ENCODE results near the gene SLC25A28.

The SLC25A28 gene

DNA sequence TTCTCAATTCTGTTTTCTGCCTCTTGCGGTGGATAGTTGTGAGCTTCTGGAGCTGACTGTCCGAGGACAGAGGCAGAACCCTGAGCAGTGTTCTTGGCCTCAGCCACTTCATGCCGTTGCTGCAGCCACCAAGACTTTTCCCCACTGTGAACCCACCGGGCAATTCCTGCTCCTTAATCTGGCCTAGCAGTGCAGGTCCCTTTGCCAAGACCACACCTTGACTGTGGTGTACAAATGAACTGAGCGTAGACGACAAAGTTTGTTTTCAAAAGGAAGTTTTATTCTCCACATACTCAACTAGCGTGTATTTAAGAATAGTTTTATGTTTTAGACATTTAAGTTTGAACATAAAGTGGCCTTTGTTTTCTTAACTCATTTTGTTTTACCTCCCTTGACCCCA, 29.4 kb downstream of the SLC25A28 start:
- DNase-seq (ENCODE audit: low read depth) = no peak

DNA sequence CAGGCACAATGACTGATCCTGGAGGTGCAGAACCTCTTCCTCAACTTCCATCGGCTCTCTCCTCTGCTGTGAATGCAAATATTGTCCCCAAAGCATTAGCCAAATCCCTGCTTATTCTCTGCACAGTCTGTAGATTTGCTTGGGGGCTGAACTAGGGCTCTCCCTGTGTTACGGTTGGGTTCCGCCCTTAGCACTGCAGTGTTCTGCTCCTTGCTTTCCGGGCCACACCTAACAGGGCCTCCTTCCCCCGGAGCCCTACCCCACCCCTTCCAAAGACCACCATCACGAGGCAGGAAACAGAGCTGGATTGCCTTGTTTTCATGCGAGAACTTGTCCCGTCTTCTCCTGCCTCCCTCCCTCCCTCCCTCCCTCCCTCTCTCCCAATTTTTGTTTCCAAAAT, 36.6 kb downstream of the SLC25A28 start:
- DNase-seq (ENCODE audit: low read depth) = no peak

DNA sequence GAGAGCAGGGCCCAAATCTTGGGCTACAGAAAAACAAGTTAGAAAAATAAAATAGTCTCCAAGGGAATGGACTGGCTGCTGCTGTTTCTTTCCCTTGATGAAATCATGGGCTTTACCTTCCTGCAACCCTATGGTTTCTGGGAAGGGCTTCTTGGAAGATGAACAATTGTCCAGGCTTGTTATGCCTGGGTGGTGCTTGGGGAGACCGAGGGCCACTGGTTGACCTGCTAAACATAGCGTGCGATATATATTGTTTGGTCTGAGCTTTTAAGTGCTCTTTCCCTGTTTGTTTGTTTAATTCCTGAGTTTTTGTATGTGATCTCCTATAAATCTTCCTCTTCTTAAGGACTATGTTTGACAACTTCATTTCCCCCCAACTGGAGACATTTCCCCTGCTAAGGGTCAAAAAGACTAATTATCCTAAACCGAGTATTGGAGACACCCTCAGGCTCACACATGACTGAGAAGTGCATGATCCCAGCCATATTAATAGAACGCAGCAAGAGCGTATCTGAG, 37.9 kb downstream of the SLC25A28 start:
- no peak for DNase-seq (ENCODE audit: low read depth)

DNA sequence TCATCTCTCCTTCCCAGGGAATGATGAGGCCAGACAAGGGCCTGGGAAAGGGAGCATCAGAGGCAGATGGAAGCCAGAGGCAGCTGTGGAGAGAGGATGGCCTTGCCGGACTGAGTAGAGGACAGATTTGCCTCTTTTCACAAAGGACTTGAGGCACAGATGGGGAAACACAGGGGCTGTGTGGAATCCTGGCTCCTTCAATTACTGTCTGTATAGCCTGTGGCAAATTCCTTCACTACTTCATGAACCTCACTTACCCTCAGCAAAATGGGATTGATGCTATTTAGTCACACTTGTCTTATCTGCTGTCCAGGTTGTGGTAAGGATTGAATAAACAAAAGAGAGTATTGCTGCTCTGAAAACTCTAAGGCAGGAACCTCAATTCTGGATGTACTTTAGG, 40.3 kb downstream of the SLC25A28 start:
- DNase-seq (ENCODE audit: low read depth) = no peak

DNA sequence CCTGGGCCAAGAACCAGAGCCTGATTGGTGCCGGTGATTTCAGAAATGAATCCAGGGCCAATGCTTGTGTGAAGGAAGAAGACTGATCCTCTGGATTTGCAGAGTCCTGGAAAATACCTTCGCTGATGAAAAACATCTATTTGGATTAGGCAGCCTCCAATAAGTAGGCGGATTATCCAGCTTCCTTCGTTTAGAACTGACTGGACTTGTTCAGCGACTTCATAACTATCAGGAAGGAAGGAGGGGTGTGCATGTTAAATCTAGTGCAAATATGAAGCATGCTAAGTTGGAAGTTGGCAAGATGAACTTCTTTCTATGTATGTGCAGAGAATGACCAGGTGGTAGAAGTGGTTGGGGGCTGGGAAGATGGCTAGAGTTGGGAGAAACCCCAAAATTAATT, 46.4 kb downstream of the SLC25A28 start:
- no peak for DNase-seq (ENCODE audit: low read depth)

DNA sequence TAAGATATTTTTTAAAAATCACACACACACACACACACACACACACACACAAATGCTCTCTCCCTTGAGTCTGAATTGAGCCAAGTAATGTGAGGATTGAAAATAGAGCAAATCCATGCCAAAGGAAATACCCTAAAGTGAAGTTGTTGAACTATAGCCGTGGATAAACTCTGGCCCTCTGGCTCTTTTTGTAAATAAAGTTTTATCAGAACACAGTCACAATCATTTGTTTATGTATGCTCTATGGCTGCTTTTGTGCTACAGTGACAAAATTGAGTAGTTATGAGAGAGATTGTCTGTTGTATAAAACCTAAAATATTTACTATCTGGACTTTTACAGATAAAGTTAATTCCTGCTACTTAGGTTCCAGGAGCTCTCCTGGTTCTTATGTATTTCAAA, 48.4 kb downstream of the SLC25A28 start:
- no peak for DNase-seq (ENCODE audit: low read depth)

DNA sequence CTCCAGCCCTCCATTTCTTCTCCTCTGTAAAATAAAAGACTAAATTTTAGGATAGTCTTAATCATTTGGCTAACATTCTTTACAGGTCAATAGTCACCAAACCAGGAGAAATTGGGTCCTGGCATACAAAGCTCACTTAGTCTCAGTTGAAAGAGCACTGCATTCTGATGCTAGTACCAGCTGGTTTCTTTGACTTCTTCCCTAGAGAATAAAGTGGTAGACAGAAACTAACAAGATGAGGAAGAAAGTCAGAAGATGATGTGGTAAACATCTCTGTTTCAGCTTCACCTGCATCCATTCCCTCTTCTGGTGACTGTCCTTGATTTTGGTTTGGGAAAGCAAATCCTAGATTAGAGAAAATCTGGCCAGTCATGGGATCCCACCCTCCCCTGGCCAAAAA, 50.3 kb downstream of the SLC25A28 start:
- no peak for DNase-seq (ENCODE audit: low read depth)

DNA sequence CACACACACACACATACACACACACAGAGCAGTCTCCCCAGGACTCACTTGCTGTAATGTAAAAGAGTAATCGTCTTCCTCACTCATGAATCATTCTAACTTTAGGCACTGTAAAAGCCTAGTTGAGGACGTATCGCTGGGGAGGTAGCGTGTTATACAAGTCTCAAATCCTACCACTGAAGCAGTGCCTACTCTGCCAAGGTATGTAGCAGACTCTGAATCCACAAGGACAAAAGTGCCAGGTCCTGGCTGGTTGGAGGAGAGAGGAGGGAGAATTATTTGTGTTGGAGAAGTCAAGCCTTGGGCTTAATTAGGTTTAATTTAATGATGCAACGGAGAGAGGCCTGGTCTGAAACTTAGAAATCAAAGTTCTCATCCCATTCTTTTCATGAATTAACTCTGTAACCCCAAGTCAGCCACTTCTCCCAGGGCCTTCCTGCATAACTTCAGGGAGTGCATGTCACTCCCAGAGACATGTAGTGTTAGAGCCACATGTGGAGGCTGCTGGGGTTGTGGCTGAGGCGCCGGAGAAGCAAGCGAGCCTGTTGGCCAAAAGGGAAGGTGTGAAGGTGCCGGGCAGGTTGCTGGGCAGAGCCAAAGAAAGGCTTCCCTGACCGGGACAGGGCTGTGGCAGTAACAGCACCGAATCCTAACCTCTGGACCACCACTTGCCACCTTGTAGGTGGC, 50.8 kb downstream of the SLC25A28 start:
- no peak for DNase-seq (ENCODE audit: low read depth)

DNA sequence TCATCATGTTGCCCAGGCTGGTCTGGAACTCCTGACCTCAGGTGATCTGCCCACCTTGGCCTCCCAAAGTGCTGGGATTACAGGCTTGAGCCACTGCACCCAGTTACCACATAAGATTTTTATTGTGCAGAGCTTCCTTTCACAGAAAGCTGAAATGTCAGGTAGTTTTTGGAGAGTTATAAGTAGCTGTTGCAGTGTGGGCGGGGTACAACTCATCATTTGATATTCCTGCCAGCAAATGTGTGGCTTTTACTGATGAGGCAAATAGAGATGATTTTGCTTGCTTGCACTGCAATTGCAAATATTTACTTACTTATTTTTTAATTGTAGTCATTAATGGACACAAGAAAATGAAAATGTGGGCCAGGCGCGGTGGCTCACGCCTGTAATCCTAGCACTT, 55.1 kb downstream of the SLC25A28 start:
- no peak for DNase-seq (ENCODE audit: low read depth)

DNA sequence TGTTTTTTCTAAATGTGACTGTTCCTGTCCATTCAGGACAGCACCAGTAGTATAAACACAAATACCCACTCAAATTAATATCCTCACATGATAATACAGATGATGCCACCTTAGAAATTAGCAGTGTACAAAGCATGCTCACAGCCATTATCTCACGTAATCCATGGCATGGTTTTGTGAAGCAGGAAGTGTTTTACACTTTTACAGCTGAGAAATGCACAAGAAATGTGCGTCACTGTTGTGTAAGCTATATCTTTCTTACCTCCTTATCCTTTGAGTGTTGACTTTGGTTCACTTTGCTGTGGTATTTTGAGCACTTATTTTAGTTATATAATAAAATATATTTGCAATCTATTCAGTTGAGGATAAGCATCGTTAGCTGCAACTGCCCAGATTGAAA, 55.9 kb downstream of the SLC25A28 start:
- DNase-seq (ENCODE audit: low read depth) = no peak

DNA sequence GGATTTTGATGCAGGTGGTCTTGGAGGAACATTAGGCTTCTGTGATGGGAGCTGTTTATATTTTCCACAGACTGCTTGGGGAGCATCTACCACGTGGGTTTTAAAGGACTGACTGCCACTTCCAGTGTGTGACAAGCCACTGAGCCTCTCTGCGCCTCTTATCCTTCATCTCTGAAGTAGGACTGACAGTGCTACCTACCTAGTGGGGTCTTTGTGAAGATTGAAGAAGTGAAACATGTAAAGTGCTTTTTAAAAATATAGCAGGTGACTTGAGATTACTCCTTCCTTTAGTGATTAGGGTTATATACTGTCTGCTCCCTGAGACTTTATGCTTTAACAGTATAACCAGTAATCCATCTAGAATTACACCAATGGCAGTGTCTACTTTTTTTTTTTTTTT, 57.6 kb downstream of the SLC25A28 start:
- no peak for DNase-seq (ENCODE audit: low read depth)

All from activated T-cell treated with anti-CD3 and anti-CD28 coated beads for 24 hours (primary cell).